HG03039 (cell line): ENCODE measurements around the gene ROCK1.
"Not testable (repeated sequence)": the region's sequence is repeated elsewhere in the genome, so short reads cannot be mapped to it uniquely, and the experiment has no call there.

Experiments used
- ATAC-seq: cut with Tn5 transposase; IDR thresholded peaks from one replicate; pipeline ENCODE4 v1.9.1; 2021; ENCODE audit warnings: mild to moderate bottlenecking, moderate library complexity; ENCODE audit not compliant: unreplicated experiment

Gene ROCK1

GRCh38 chr18:21111346-21112139, at the start of gene ROCK1:
ROCK1 (minus strand) TSS chr18:21111813; CDS start chr18:21110910, 903 bp downstream.
- peak; percentile 92 for ATAC-seq

GRCh38 chr18:21155443-21155842, 43.8 kb upstream of the ROCK1 start:
- no peak for ATAC-seq

GRCh38 chr18:21146016-21146415, 34.4 kb upstream of the ROCK1 start:
- ATAC-seq: no peak

- no peak for ATAC-seq
These were observed 33.8 kb upstream of the ROCK1 start for GRCh38 chr18:21145371-21145770.

- no peak for ATAC-seq
These were observed 30.2 kb upstream of the ROCK1 start for GRCh38 chr18:21141668-21142422.

- not testable (repeated sequence) for ATAC-seq
These were observed 26.3 kb upstream of the ROCK1 start for GRCh38 chr18:21137719-21138488.

- ATAC-seq: no peak
These were observed 23.3 kb upstream of the ROCK1 start for GRCh38 chr18:21134895-21135294.

GRCh38 chr18:21132398-21132918, 20.8 kb upstream of the ROCK1 start:
- no peak for ATAC-seq

GRCh38 chr18:21131698-21132227, 20.1 kb upstream of the ROCK1 start:
- no peak for ATAC-seq

- no peak for ATAC-seq
These were observed 18.1 kb upstream of the ROCK1 start for GRCh38 chr18:21129566-21130216.

GRCh38 chr18:21123290-21123926, 11.8 kb upstream of the ROCK1 start:
- ATAC-seq: no peak

GRCh38 chr18:21118806-21119205, 7.2 kb upstream of the ROCK1 start:
- no peak for ATAC-seq

- no peak for ATAC-seq
These were observed 6.0 kb upstream of the ROCK1 start for GRCh38 chr18:21117409-21118131.

- ATAC-seq: no peak
These were observed 4.2 kb upstream of the ROCK1 start for GRCh38 chr18:21115519-21116411.

- ATAC-seq: no peak
These were observed 1.0 kb upstream of the ROCK1 start for GRCh38 chr18:21112543-21113105.

- ATAC-seq: no peak
These were observed 494 bp upstream of the ROCK1 start for GRCh38 chr18:21112140-21112473.

- peak; percentile 15 for ATAC-seq
These were observed 784 bp downstream of the ROCK1 start for GRCh38 chr18:21110713-21111345.
